ENCODE data around the gene DNAJC2.
"Not testable (repeated sequence)": the region's sequence is repeated elsewhere in the genome, so short reads cannot be mapped to it uniquely, and the experiment has no call there.

DNA sequence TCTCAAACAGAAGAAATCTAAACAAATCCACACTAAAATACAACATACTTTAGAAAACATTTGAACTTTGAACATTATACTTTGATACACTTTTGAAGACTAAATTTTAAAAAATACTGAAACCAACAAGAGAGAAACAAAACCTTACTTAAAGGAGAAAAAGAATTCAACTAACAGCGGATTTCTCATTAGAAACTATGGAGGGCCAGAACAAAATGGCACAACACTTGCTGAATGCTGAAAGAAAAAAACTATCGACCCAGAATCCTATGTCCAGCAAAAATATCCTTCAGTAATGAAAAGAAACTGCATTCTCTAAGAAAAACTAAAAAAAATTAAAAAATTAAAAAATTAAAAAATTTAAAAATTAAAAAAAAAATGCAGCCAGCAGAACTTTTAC is 80.5 kb downstream of the DNAJC2 start:
- TF ChIP-seq, protein P1, sequence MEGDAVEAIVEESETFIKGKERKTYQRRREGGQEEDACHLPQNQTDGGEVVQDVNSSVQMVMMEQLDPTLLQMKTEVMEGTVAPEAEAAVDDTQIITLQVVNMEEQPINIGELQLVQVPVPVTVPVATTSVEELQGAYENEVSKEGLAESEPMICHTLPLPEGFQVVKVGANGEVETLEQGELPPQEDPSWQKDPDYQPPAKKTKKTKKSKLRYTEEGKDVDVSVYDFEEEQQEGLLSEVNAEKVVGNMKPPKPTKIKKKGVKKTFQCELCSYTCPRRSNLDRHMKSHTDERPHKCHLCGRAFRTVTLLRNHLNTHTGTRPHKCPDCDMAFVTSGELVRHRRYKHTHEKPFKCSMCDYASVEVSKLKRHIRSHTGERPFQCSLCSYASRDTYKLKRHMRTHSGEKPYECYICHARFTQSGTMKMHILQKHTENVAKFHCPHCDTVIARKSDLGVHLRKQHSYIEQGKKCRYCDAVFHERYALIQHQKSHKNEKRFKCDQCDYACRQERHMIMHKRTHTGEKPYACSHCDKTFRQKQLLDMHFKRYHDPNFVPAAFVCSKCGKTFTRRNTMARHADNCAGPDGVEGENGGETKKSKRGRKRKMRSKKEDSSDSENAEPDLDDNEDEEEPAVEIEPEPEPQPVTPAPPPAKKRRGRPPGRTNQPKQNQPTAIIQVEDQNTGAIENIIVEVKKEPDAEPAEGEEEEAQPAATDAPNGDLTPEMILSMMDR (conservative IDR thresholded peaks at IDR 0.05 in 1 of 2, IDR thresholded peaks at IDR 0.05 in 1 of 2; ENCODE audit: low read depth in 1 of 2, low read length in 2 of 2), result not testable (repeated sequence)
- TF ChIP-seq EZH2 (IDR thresholded peaks at IDR 0.05; ENCODE audit: low read length, missing control alignments), result not testable (repeated sequence)

All from fibroblast of lung (primary cell).